ENCODE data around the gene SOD3. TPM values are rescaled to one million over a fixed set of nuclear protein-coding genes. Genes with fewer than 3 reads are reported as not detected.

SOD3 gene
- total and polyA plus RNA-seq, 2 of the 8 experiments (the other 6 are each of a cell fraction or from before 2014, with no cell fraction given) = 4.9 TPM

DNA sequence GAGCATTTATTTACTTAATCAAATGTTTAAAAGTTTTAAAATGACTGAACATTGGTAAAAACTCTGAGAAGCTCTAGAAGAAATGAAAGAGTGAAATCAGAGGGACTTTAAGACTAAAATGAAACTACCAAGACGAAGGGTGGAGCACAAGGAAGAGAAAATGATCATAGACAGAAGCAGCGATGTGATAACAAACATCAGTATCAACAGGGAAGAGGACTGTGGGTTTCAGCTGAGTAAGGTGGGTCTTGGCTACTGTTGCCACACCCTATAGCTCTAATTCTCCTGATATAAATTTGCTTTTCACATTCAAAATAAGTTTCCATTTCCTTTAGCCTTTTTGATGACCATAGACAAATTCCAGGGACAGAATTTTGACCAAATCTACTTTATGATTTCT is 18.4 kb downstream of the SOD3 start (continued):
- TF ChIP-seq, protein P1, sequence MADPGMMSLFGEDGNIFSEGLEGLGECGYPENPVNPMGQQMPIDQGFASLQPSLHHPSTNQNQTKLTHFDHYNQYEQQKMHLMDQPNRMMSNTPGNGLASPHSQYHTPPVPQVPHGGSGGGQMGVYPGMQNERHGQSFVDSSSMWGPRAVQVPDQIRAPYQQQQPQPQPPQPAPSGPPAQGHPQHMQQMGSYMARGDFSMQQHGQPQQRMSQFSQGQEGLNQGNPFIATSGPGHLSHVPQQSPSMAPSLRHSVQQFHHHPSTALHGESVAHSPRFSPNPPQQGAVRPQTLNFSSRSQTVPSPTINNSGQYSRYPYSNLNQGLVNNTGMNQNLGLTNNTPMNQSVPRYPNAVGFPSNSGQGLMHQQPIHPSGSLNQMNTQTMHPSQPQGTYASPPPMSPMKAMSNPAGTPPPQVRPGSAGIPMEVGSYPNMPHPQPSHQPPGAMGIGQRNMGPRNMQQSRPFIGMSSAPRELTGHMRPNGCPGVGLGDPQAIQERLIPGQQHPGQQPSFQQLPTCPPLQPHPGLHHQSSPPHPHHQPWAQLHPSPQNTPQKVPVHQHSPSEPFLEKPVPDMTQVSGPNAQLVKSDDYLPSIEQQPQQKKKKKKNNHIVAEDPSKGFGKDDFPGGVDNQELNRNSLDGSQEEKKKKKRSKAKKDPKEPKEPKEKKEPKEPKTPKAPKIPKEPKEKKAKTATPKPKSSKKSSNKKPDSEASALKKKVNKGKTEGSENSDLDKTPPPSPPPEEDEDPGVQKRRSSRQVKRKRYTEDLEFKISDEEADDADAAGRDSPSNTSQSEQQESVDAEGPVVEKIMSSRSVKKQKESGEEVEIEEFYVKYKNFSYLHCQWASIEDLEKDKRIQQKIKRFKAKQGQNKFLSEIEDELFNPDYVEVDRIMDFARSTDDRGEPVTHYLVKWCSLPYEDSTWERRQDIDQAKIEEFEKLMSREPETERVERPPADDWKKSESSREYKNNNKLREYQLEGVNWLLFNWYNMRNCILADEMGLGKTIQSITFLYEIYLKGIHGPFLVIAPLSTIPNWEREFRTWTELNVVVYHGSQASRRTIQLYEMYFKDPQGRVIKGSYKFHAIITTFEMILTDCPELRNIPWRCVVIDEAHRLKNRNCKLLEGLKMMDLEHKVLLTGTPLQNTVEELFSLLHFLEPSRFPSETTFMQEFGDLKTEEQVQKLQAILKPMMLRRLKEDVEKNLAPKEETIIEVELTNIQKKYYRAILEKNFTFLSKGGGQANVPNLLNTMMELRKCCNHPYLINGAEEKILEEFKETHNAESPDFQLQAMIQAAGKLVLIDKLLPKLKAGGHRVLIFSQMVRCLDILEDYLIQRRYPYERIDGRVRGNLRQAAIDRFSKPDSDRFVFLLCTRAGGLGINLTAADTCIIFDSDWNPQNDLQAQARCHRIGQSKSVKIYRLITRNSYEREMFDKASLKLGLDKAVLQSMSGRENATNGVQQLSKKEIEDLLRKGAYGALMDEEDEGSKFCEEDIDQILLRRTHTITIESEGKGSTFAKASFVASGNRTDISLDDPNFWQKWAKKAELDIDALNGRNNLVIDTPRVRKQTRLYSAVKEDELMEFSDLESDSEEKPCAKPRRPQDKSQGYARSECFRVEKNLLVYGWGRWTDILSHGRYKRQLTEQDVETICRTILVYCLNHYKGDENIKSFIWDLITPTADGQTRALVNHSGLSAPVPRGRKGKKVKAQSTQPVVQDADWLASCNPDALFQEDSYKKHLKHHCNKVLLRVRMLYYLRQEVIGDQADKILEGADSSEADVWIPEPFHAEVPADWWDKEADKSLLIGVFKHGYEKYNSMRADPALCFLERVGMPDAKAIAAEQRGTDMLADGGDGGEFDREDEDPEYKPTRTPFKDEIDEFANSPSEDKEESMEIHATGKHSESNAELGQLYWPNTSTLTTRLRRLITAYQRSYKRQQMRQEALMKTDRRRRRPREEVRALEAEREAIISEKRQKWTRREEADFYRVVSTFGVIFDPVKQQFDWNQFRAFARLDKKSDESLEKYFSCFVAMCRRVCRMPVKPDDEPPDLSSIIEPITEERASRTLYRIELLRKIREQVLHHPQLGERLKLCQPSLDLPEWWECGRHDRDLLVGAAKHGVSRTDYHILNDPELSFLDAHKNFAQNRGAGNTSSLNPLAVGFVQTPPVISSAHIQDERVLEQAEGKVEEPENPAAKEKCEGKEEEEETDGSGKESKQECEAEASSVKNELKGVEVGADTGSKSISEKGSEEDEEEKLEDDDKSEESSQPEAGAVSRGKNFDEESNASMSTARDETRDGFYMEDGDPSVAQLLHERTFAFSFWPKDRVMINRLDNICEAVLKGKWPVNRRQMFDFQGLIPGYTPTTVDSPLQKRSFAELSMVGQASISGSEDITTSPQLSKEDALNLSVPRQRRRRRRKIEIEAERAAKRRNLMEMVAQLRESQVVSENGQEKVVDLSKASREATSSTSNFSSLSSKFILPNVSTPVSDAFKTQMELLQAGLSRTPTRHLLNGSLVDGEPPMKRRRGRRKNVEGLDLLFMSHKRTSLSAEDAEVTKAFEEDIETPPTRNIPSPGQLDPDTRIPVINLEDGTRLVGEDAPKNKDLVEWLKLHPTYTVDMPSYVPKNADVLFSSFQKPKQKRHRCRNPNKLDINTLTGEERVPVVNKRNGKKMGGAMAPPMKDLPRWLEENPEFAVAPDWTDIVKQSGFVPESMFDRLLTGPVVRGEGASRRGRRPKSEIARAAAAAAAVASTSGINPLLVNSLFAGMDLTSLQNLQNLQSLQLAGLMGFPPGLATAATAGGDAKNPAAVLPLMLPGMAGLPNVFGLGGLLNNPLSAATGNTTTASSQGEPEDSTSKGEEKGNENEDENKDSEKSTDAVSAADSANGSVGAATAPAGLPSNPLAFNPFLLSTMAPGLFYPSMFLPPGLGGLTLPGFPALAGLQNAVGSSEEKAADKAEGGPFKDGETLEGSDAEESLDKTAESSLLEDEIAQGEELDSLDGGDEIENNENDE (IDR thresholded peaks at IDR 0.05; ENCODE audit: insufficient replicate concordance, low read length) = no peak
- TF ChIP-seq JUND (IDR thresholded peaks at IDR 0.05; ENCODE audit: low read length) = no peak
- TF ChIP-seq BACH1 (IDR thresholded peaks at IDR 0.05; ENCODE audit: low read length) = no peak
